Measurements from ENCODE around the gene CBX1.

CBX1 gene

DNA sequence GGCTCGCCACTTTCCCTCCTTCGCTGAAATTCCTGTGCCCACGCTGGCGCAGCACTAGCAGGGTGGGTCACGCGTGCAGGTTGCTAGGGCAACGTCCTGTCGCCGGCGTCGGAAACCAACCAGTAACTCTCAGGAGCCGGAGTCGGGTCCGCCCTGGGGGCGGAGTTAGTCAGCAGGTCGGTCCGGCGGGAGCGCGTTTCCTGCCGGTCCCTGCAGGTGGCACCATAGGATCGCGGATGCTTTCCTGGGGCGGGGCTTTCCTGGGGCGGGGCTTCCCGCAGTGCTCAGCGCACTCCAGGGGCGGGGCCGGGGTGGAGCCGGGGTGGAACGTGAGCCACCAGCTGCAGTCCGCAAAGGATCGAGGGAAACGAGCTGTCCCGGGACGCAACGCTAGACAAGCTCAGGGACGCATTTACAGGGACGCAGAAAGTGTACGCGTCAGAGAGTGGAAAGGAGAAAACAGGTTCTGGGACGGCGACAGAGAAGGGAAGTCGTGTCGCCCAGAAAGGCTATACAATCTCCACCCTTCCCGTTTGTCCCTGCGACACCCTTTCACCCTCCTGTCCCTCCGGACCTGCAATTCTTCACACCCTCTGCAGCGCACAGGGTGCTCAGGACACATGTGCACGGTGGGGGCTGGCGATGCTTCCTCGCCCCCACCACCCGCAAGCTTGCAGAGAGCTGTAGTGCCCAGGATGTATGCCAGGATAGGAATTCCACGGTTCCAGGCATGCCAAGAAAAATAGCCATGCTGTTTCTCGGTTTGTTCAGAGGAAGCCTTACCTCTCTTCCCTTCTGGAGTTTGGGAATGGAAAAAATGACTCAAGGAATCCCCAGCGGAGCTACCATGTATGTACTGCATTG, 76.0 kb downstream of the CBX1 start:
- Histone ChIP-seq H3K4me2 (ENCODE audit: low read length) (peak overlapping the region; percentile 88), H3K4me3 (ENCODE audit: low read length) (peak overlapping the region; percentile 72), H3K27ac (ENCODE audit: low read depth, low read length) (no peak overlapping the region), H3K4me1 (ENCODE audit: control insufficient read depth, low read length) (peaks cover 33% of the 10 kb centered on the region), H4K20me1 (ENCODE audit: control insufficient read depth, insufficient read depth, low read depth, low read length) (no peaks in the 10 kb centered on the region), H3K9me2 (replicated peaks; ENCODE audit: control insufficient read depth, low read length) (no peaks in the 10 kb centered on the region), H3K36me3 (ENCODE audit: control insufficient read depth, low read length) (no peaks in the 10 kb centered on the region), H3F3A (ENCODE audit: control insufficient read depth, insufficient read depth) (no peaks in the 10 kb centered on the region), H3K27me3 (ENCODE audit: control insufficient read depth, low read length) (peaks cover 31% of the 10 kb centered on the region), H3K9me3 (ENCODE audit: control insufficient read depth, insufficient read depth, low read length) (no peaks in the 10 kb centered on the region), H3K79me2 (ENCODE audit: control insufficient read depth, low read length) (no peaks in the 10 kb centered on the region)
- TF ChIP-seq, protein P1, sequence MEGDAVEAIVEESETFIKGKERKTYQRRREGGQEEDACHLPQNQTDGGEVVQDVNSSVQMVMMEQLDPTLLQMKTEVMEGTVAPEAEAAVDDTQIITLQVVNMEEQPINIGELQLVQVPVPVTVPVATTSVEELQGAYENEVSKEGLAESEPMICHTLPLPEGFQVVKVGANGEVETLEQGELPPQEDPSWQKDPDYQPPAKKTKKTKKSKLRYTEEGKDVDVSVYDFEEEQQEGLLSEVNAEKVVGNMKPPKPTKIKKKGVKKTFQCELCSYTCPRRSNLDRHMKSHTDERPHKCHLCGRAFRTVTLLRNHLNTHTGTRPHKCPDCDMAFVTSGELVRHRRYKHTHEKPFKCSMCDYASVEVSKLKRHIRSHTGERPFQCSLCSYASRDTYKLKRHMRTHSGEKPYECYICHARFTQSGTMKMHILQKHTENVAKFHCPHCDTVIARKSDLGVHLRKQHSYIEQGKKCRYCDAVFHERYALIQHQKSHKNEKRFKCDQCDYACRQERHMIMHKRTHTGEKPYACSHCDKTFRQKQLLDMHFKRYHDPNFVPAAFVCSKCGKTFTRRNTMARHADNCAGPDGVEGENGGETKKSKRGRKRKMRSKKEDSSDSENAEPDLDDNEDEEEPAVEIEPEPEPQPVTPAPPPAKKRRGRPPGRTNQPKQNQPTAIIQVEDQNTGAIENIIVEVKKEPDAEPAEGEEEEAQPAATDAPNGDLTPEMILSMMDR (IDR thresholded peaks at IDR 0.05; ENCODE audit: low read depth, low read length, poor library complexity, severe bottlenecking): peak; percentile 87
- no peak for TF ChIP-seq EZH2phosphoT487 (IDR thresholded peaks at IDR 0.05; ENCODE audit: borderline replicate concordance, low read length)

- Histone ChIP-seq H3K27me3 (ENCODE audit: control insufficient read depth, low read length) (peaks cover 31% of the 10 kb centered on the region), H3K4me1 (ENCODE audit: control insufficient read depth, low read length) (peaks cover 33% of the 10 kb centered on the region), H3K27ac (ENCODE audit: low read depth, low read length) (no peak overlapping the region), H3K9me3 (ENCODE audit: control insufficient read depth, insufficient read depth, low read length) (no peaks in the 10 kb centered on the region), H3K4me3 (ENCODE audit: low read length) (peak overlapping the region; percentile 69), H4K20me1 (ENCODE audit: control insufficient read depth, insufficient read depth, low read depth, low read length) (no peaks in the 10 kb centered on the region), H3K36me3 (ENCODE audit: control insufficient read depth, low read length) (no peaks in the 10 kb centered on the region), H3K9me2 (replicated peaks; ENCODE audit: control insufficient read depth, low read length) (no peaks in the 10 kb centered on the region), H3K4me2 (ENCODE audit: low read length) (peak overlapping the region; percentile 88), H3K79me2 (ENCODE audit: control insufficient read depth, low read length) (no peaks in the 10 kb centered on the region), H3F3A (ENCODE audit: control insufficient read depth, insufficient read depth) (no peaks in the 10 kb centered on the region)
- TF ChIP-seq, protein P1 (IDR thresholded peaks at IDR 0.05; ENCODE audit: low read depth, low read length, poor library complexity, severe bottlenecking): no peak
- TF ChIP-seq EZH2phosphoT487 (IDR thresholded peaks at IDR 0.05; ENCODE audit: borderline replicate concordance, low read length): peak; percentile 74; the same call in 1 of the 2 replicates
Observed at GRCh38 chr17:48024149-48025039, 76.9 kb downstream of the CBX1 start.

DNA sequence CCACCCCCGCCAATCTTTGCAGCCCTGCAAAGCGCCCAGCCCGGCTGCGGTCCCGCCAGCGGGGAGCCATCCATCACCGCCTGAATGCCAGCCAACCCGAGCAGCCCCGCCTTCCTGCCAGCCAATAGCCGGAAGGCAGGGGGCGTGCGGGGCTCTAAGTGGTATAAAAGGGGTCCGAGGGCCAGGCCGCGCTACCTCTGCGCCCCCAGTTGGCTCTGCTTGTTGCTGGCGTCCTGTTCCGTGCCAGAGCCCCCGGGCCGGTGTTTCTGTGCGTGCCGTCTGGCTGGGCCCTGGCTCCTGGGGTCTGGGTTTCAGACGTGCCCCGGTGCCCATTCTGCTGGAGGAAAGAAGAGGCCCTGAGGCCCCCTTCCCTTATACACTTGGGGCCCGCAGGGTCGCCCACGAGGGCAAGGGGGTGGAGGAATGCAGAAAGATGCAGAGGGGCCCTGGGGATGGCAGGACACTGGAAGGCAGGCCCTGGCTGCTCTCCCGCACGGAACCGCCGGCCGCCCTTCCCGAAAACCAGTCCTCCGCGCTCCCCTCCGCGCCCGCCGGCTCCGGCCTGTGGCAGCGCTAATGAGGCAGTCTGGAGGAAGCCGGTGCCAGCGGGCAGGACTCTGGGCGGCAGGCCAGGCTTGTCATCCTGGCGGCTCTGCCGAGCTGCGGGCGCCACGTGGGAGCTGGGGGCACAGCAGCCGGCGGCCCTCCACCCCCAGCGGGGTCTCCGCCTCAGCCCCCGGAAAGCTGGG, 77.7 kb downstream of the CBX1 start:
- H3K36me3 ChIP-seq (ENCODE audit: control insufficient read depth, low read length): no peaks in the 10 kb centered on the region
- no peak overlapping the region for H3K27ac ChIP-seq (ENCODE audit: low read depth, low read length)
- H3K4me3 ChIP-seq (ENCODE audit: low read length): peak overlapping the region; percentile 69

More for the DNA sequence above, 77.7 kb downstream of the CBX1 start:
- TF ChIP-seq EZH2phosphoT487 (IDR thresholded peaks at IDR 0.05; ENCODE audit: borderline replicate concordance, low read length): no peak; the same call in none of the 2 replicates
- TF ChIP-seq, protein P1 (IDR thresholded peaks at IDR 0.05; ENCODE audit: low read depth, low read length, poor library complexity, severe bottlenecking): no peak
- peaks cover 33% of the 10 kb centered on the region for H3K4me1 ChIP-seq (ENCODE audit: control insufficient read depth, low read length)
- no peaks in the 10 kb centered on the region for H3K79me2 ChIP-seq (ENCODE audit: control insufficient read depth, low read length)
- peaks cover 38% of the 10 kb centered on the region for H3K27me3 ChIP-seq (ENCODE audit: control insufficient read depth, low read length)
- no peaks in the 10 kb centered on the region for H3F3A ChIP-seq (ENCODE audit: control insufficient read depth, insufficient read depth)
- peak overlapping the region; percentile 88 for H3K4me2 ChIP-seq (ENCODE audit: low read length)
- H3K9me3 ChIP-seq (ENCODE audit: control insufficient read depth, insufficient read depth, low read length): no peaks in the 10 kb centered on the region
- no peaks in the 10 kb centered on the region for H3K9me2 ChIP-seq (replicated peaks; ENCODE audit: control insufficient read depth, low read length)
- H4K20me1 ChIP-seq (ENCODE audit: control insufficient read depth, insufficient read depth, low read depth, low read length): no peaks in the 10 kb centered on the region

All from DOHH2 (cell line).